ENCODE data around the gene GLCCI1.

DNA sequence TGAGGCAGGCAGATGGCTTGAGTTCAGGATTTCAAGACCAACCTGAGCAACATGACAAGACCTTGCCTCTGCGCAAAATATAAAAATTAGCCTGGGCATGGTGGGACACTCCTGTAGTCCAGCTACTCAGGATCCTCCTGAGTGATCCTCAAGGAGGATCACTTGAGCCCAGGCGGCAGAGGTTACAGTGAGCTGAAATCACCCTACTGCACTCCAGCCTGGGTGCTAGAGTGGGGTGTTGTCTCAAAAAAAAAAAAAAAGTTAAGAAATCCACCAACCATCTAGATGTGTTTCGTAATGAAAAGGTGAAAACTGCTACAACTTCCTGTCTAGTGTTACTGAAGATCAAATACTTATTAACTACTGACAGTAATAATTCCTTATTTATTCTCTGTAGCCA lies 8.1 kb downstream of the GLCCI1 start:
- TF ChIP-seq YY1 (IDR thresholded peaks at IDR 0.05; ENCODE audit: insufficient read depth, insufficient read length): no peak
- no peak for TF ChIP-seq ZNF274 (IDR thresholded peaks at IDR 0.05; ENCODE audit: low read depth, low read length)

Data from NT2/D1 (cell line).